B cell (primary cell): ENCODE results near the gene MOB2.

ENCODE experiments used
- CTCF ChIP-seq: fragments of 200-600 bp; IDR thresholded peaks from one replicate; pipeline ENCODE4 v1.8.0; 2022; ENCODE audit warnings: antibody characterized with exemption, mild to moderate bottlenecking
- EZH2 ChIP-seq: IDR thresholded peaks from 2 replicates; pipeline ENCODE4 v1.6.1; 2012; ENCODE audit warnings: borderline replicate concordance, low read depth, mild to moderate bottlenecking, moderate library complexity, low read length; ENCODE audit not compliant: insufficient read depth, poor library complexity, severe bottlenecking

- TF ChIP-seq CTCF (no peak), EZH2 (no peak)
These were observed 32.0 kb downstream of the MOB2 start for GRCh38 chr11:1454576-1454975.
